Lower leg skin (tissue), 3 donors: ENCODE measurements around the gene ERC2.

Experiments used
- CTCF ChIP-seq, 3 donors: fragments of 450-650 bp; IDR thresholded peaks; one replicate each; pipeline ENCODE4 v1.5.1; 2016; ENCODE audit warnings: antibody characterized with exemption in 3 of 3, mild to moderate bottlenecking in 3 of 3, moderate library complexity in 2 of 3
- POLR2A ChIP-seq, 2 donors: fragments of 450-650 bp; IDR thresholded peaks; one replicate each; pipeline ENCODE4 v1.6.1; 2016 to 2017; ENCODE audit warnings: antibody characterized with exemption in 2 of 2, mild to moderate bottlenecking in 1 of 2, moderate library complexity in 1 of 2

- TF ChIP-seq CTCF (IDR thresholded peaks at IDR 0.05) (no peak), POLR2A (IDR thresholded peaks at IDR 0.05) (no peak)
Measured at GRCh38 chr3:56061279-56061626, 407.0 kb downstream of the ERC2 start.
